GM10248 (cell line): ENCODE data around the gene FAM149A.

Experiments used
- CTCF ChIA-PET: fragments of 300-600 bp; sonication (Branson Sonifier 250); formaldehyde crosslinking; extraction: SDS; loops from one replicate; lab custom pipeline; 2021; ENCODE audit warnings: antibody characterized with exemption; lab: Yijun Ruan, JAX
- POLR2A ChIA-PET: fragments of 350-650 bp; sonication (Branson Sonifier 250); formaldehyde crosslinking; extraction: SDS; loops from one replicate; lab custom pipeline; 2020; ENCODE audit warnings: antibody characterized with exemption; lab: Yijun Ruan, JAX
- DNase-seq: peaks from one replicate; pipeline ENCODE4 v3.0.0; 2012; ENCODE audit errors: extremely low spot score
- TF ChIP-seq, protein P1 (sequence below): IDR thresholded peaks from 2 replicates; pipeline ENCODE4 v1.5.1; 2012; ENCODE audit warnings: mild to moderate bottlenecking, low read depth; ENCODE audit errors: extremely low read depth, missing control alignments, control extremely low read depth

FAM149A gene

GRCh38 chr4:186104114-186104889 is at the start of gene FAM149A:
FAM149A (plus strand) TSS chr4:186104704.
- ChIA-PET CTCF (no interaction called here), POLR2A (no interaction called here)
- peak; percentile 64 for DNase-seq
- TF ChIP-seq, protein P1, sequence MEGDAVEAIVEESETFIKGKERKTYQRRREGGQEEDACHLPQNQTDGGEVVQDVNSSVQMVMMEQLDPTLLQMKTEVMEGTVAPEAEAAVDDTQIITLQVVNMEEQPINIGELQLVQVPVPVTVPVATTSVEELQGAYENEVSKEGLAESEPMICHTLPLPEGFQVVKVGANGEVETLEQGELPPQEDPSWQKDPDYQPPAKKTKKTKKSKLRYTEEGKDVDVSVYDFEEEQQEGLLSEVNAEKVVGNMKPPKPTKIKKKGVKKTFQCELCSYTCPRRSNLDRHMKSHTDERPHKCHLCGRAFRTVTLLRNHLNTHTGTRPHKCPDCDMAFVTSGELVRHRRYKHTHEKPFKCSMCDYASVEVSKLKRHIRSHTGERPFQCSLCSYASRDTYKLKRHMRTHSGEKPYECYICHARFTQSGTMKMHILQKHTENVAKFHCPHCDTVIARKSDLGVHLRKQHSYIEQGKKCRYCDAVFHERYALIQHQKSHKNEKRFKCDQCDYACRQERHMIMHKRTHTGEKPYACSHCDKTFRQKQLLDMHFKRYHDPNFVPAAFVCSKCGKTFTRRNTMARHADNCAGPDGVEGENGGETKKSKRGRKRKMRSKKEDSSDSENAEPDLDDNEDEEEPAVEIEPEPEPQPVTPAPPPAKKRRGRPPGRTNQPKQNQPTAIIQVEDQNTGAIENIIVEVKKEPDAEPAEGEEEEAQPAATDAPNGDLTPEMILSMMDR, result no peak

DNA sequence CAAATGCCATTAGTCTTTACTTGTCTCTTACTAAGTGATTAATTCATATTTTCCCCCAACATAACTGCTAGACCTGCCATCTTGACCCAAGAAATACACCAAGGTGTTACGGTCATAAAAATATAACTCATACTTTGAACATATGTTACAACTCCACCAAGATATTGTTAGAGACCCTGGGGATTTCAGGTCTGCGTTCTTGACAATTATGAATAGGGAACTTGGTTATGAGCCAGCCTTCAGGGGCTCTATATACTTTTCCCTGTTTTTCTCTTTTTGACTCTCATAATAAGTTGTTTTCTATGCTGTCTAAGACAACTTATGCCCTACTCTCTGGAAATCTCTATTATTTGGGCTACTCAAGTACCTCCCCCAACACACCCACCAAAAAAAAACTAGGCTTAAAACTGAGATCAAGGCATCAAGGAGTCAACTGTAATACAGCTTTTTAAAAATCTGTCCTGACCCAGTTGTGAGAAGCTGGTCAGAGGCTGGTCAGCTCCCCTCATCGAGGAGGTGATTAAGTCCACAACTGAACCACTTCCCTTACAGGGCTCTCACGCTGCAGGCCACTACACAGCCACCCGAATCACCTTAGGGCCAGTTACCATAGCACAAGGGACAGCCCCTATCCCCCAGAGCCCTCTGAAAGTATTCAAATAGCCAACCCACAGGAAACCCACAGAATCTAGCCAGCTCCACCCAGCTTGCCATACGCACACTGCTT is 46.1 kb upstream of the FAM149A start:
- POLR2A ChIA-PET, result no interaction called here
- CTCF ChIA-PET, result interaction anchor here (0.8 to 1.8 kb wide), 3 partner anchors 9 to 20 kb away, joined by 3 to 9 read pairs (median 3); partner anchors contain the start of gene TLR3
- DNase-seq, result peak; percentile 74
- TF ChIP-seq, protein P1, result no peak

GRCh38 chr4:186058980-186059316 is 45.6 kb upstream of the FAM149A start:
- no peak for DNase-seq
- CTCF ChIA-PET, result interaction anchor here (0.8 to 1.8 kb wide), 3 partner anchors 8 to 21 kb away, joined by 3 to 9 read pairs (median 3); partner anchors contain the start of gene TLR3
- POLR2A ChIA-PET, result no interaction called here
- TF ChIP-seq, protein P1, result no peak

DNA sequence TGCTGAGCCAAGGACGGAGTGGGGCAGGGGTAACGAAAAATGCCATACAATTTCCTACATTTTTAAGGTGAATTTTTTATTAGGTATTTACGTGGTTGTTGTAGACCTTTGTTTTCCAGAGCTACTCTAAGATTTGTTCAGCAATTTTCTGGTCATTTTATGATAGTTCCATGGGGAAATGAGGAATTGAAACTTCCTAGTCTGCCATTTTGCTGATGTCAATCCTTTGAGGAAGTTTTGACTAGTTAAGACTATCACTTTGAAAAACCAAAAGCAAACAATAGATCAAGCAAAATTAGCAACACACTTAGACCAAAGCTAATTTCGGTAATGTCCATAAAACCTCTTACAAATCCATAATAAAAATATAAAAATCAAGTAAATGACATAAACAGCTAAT is 42.6 kb upstream of the FAM149A start:
- ChIA-PET POLR2A (no interaction called here), CTCF (interaction anchor here (0.9 to 1.2 kb wide), 2 partner anchors 24 to 75 kb away, joined by 3 to 5 read pairs; no protein-coding TSS in a partner anchor)
- TF ChIP-seq, protein P1, result no peak
- no peak for DNase-seq

GRCh38 chr4:186067757-186068385 is 36.6 kb upstream of the FAM149A start:
- POLR2A ChIA-PET, result interaction anchor here (0.6 kb wide), 1 partner anchor 123 kb away, joined by 3 read pairs; the partner anchor contains the start of gene CYP4V2

More at GRCh38 chr4:186067757-186068385, 36.6 kb upstream of the FAM149A start:
- TF ChIP-seq, protein P1, result peak; percentile 53
- DNase-seq, result peak; percentile 38
- CTCF ChIA-PET, result interaction anchor here (0.7 to 3.7 kb wide), 17 partner anchors 9 to 519 kb away, joined by 3 to 44 read pairs (median 3); no protein-coding TSS in a partner anchor
